ENCODE results near the gene CTSF. TPM values are rescaled to one million over a fixed set of nuclear protein-coding genes. Genes with fewer than 3 reads are reported as not detected.

Gene CTSF
- total RNA-seq, 1 experiment from 2014 or later: 0.34 TPM

GRCh38 chr11:66549696-66550095 lies 18.7 kb downstream of the CTSF start (continued):
- TF ChIP-seq POLR2AphosphoS5 (IDR thresholded peaks at IDR 0.05; ENCODE audit: low read depth, low read length) (no peak), JUND (IDR thresholded peaks at IDR 0.05) (no peak)

- H3K9me3 ChIP-seq (ENCODE audit: control insufficient read depth in 1 of 2, insufficient read depth in 1 of 2, low read depth in 1 of 2, low read length in 2 of 2): no peaks in the 10 kb centered on the region
- ChIA-PET CTCF (no interaction called here), RAD21 (ENCODE audit: low non-redundant PET in 1 of 2, low total read pairs in 2 of 2, uncharacterized antibody in 2 of 2, unreplicated experiment in 2 of 2) (interaction anchor here in 1 of 2 experiments (0.6 kb wide), 1 partner anchor 280 kb away, joined by 3 read pairs; no protein-coding TSS in a partner anchor), POLR2A (interaction anchor here (1.1 kb wide), 1 partner anchor 13 kb away, joined by 3 read pairs; no protein-coding TSS in a partner anchor)
- no peak overlapping the region for H3K9ac ChIP-seq (ENCODE audit: low read length)
- no TSS peak for BruUV-seq (replicated peaks)
- H3K27me3 ChIP-seq (ENCODE audit: insufficient read depth, low read length): no peaks in the 10 kb centered on the region
- DNase-seq (ENCODE audit: low read depth, low spot score) (no peak), ATAC-seq (no peak)
- no peak overlapping the region for H3K27ac ChIP-seq (ENCODE audit: low read depth, low read length)
- H3K79me2 ChIP-seq (ENCODE audit: insufficient read depth, low read length): no peaks in the 10 kb centered on the region
- H4K20me1 ChIP-seq (ENCODE audit: insufficient read depth): no peaks in the 10 kb centered on the region
- H3K4me3 ChIP-seq (replicated peaks in 1 of 2; ENCODE audit: low read depth in 1 of 2, low read length in 2 of 2): no peak overlapping the region
- H3K36me3 ChIP-seq (ENCODE audit: control insufficient read depth in 1 of 2, insufficient read depth in 2 of 2, low read length in 2 of 2): no peaks in the 10 kb centered on the region
- no peaks in the 10 kb centered on the region for H3K9me2 ChIP-seq (ENCODE audit: insufficient read depth)
- intact Hi-C loops (cut with micrococcal nuclease): no loop called here
- no peak overlapping the region for H3K4me2 ChIP-seq (ENCODE audit: low read length)
- H3K4me1 ChIP-seq (ENCODE audit: control insufficient read depth in 1 of 2, insufficient read depth in 2 of 2, low read length in 2 of 2): peaks cover 0 to 12% of the 10 kb centered on the region in 2 experiments; a peak in 2 of 4 replicates
- H2AFZ ChIP-seq (ENCODE audit: low read depth, low read length, poor library complexity, severe bottlenecking): no peak overlapping the region
- TF ChIP-seq ELF1 (IDR thresholded peaks at IDR 0.05; ENCODE audit: borderline replicate concordance, low read depth) (no peak), YY1 (IDR thresholded peaks at IDR 0.05; ENCODE audit: extremely low read depth, insufficient replicate concordance, low read depth, low read length) (no peak), SP1 (IDR thresholded peaks at IDR 0.05; ENCODE audit: low read depth) (no peak), EZH2 (IDR thresholded peaks at IDR 0.05) (no peak), CBX3 (IDR thresholded peaks at IDR 0.05; ENCODE audit: low read depth) (no peak), CEBPB (IDR thresholded peaks at IDR 0.05; ENCODE audit: low read depth) (no peak), SIN3A (IDR thresholded peaks at IDR 0.05; ENCODE audit: low read depth) (no peak), ZFX (IDR thresholded peaks at IDR 0.05) (no peak), ZNF274 (IDR thresholded peaks at IDR 0.05; ENCODE audit: low read depth, low read length) (no peak), JUND (IDR thresholded peaks at IDR 0.05) (no peak), TCF7L2 (IDR thresholded peaks at IDR 0.05; ENCODE audit: borderline replicate concordance, extremely low read depth, insufficient read depth, insufficient read length) (no peak), FOSL1 (IDR thresholded peaks at IDR 0.05; ENCODE audit: low read depth) (no peak), EZH2phosphoT487 (IDR thresholded peaks at IDR 0.05; ENCODE audit: borderline replicate concordance) (no peak), POLR2A (IDR thresholded peaks at IDR 0.05; ENCODE audit: borderline replicate concordance, extremely low read depth, insufficient read depth, insufficient read length) (no peak), EGR1 (IDR thresholded peaks at IDR 0.05; ENCODE audit: low read depth) (no peak), POLR2AphosphoS5 (IDR thresholded peaks at IDR 0.05; ENCODE audit: low read depth, low read length) (no peak), REST (IDR thresholded peaks at IDR 0.05; ENCODE audit: low read depth) (no peak), ATF3 (IDR thresholded peaks at IDR 0.05) (no peak), ZBTB33 (IDR thresholded peaks at IDR 0.05; ENCODE audit: extremely low read depth, insufficient replicate concordance, low read length) (no peak)
Observed at GRCh38 chr11:66548774-66549630, 19.4 kb downstream of the CTSF start.

Measured in HCT116 (cell line).